ENCODE data around the gene TSC2. TPM values are rescaled to one million over a fixed set of nuclear protein-coding genes. Genes with fewer than 3 reads are reported as not detected.

Gene TSC2
- total and polyA plus RNA-seq, 2 of the 13 experiments (the other 11 are each of a cell fraction or from before 2014, with no cell fraction given) = 19.6 to 40.4 TPM

- TF ChIP-seq NONO (IDR thresholded peaks at IDR 0.05) (no peak), NONO (CRISPR knock-in tag; conservative IDR thresholded peaks at IDR 0.05) (0 out of 2 replicates have a peak, but pooled peaks have one; percentile 44), PAXIP1 (CRISPR knock-in tag; conservative IDR thresholded peaks at IDR 0.05) (peak; percentile 20), TGIF2 (CRISPR knock-in tag; IDR thresholded peaks at IDR 0.05) (no peak; the same call in 1 of the 2 replicates), ZNF672 (CRISPR knock-in tag; IDR thresholded peaks at IDR 0.05) (no peak), POGK (CRISPR knock-in tag; conservative IDR thresholded peaks at IDR 0.05) (0 out of 2 replicates have a peak, but pooled peaks have one; percentile 32), MED8 (CRISPR knock-in tag; IDR thresholded peaks at IDR 0.05; ENCODE audit: insufficient replicate concordance) (peak; percentile 27), CBX5 (CRISPR knock-in tag; IDR thresholded peaks at IDR 0.05; ENCODE audit: borderline replicate concordance) (no peak; the same call in 1 of the 2 replicates), ZNF639 (CRISPR knock-in tag; conservative IDR thresholded peaks at IDR 0.05) (no peak; the same call in 1 of the 2 replicates), MAX (IDR thresholded peaks at IDR 0.05) (peak; percentile 57; the same call in 1 of the 2 replicates), ZNF879 (CRISPR knock-in tag; IDR thresholded peaks at IDR 0.05) (no peak), SNRNP70 (IDR thresholded peaks at IDR 0.05; ENCODE audit: low read depth, low read length) (no peak), XRCC5 (optimal IDR thresholded peaks at IDR 0.05; ENCODE audit: low read length) (no peak), AGO2 (optimal IDR thresholded peaks at IDR 0.05; ENCODE audit: low read depth, low read length) (peak; percentile 53), TBL1XR1 (IDR thresholded peaks at IDR 0.05; ENCODE audit: borderline replicate concordance, low read length, partially characterized antibody) (no peak), ZNF484 (CRISPR knock-in tag; IDR thresholded peaks at IDR 0.05; ENCODE audit: borderline replicate concordance, low read depth) (no peak), HNRNPK (IDR thresholded peaks at IDR 0.05; ENCODE audit: low read depth, low read length, poor library complexity, severe bottlenecking) (no peak), FOXJ3 (CRISPR knock-in tag; IDR thresholded peaks at IDR 0.05; ENCODE audit: borderline replicate concordance) (no peak), PCBP1 (IDR thresholded peaks at IDR 0.05; ENCODE audit: borderline replicate concordance, low read depth, low read length) (0 out of 2 replicates have a peak, but pooled peaks have one; percentile 16), DMAP1 (CRISPR knock-in tag; IDR thresholded peaks at IDR 0.05) (peak; percentile 64), ZNF619 (CRISPR knock-in tag; IDR thresholded peaks at IDR 0.05) (no peak), ZNF768 (CRISPR knock-in tag; IDR thresholded peaks at IDR 0.05) (no peak), GFI1 (CRISPR knock-in tag; IDR thresholded peaks at IDR 0.05; ENCODE audit: borderline replicate concordance) (no peak)
Measured at GRCh38 chr16:2023092-2024031, 24.4 kb upstream of the TSC2 start (continued).
